Stimulated activated CD4-positive, alpha-beta T cell treated with anti-CD3 and anti-CD28 coated beads, TNF-alpha, amount 100 ng/mL, for 24 hours (primary cell): ENCODE measurements around the gene TIGIT.

Experiments used
- DNase-seq, 3 experiments: peaks; one replicate each; pipeline ENCODE4 v3.0.0-alpha.2; 2020; ENCODE audit warnings: low read depth in 3 of 3

Gene TIGIT

GRCh38 chr3:114351123-114351821 is 57.4 kb downstream of the TIGIT start:
- no peak for DNase-seq

GRCh38 chr3:114351822-114352145 is 58.0 kb downstream of the TIGIT start:
- no peak for DNase-seq

GRCh38 chr3:114355653-114356052 is 61.8 kb downstream of the TIGIT start:
- no peak for DNase-seq

GRCh38 chr3:114356066-114356465 is 62.2 kb downstream of the TIGIT start:
- no peak for DNase-seq

GRCh38 chr3:114356525-114356924 is 62.7 kb downstream of the TIGIT start:
- DNase-seq, result no peak
